B cell (primary cell): ENCODE results near the gene TCEAL9. TPM values are rescaled to one million over a fixed set of nuclear protein-coding genes. Genes with fewer than 3 reads are reported as not detected.

ENCODE experiments used
- ATAC-seq: fragments of 200-7000 bp; cut with Tn5 transposase; one replicate; pipeline ENCODE4 v1.10.0; 2021; ENCODE audit warnings: low read depth, mild to moderate bottlenecking, moderate number of reproducible peaks, moderate library complexity
- CTCF ChIA-PET: fragments of 350-600 bp; sonication (Branson Sonifier 250); formaldehyde crosslinking; loops from one replicate; lab custom pipeline; 2021; ENCODE audit warnings: antibody characterized with exemption, inconsistent platforms; lab: Charles Lee
- POLR2A ChIA-PET: fragments of 350-600 bp; sonication (Branson Sonifier 250); formaldehyde crosslinking; loops from one replicate; lab custom pipeline; 2021; ENCODE audit warnings: antibody characterized with exemption; lab: Charles Lee
- DNase-seq: peaks from one replicate; pipeline ENCODE4 v3.0.0; 2013
- H2AFZ ChIP-seq: 2 replicates; pipeline ENCODE4 v1.6.1; 2012; ENCODE audit warnings: mild to moderate bottlenecking, low read depth, low read length; ENCODE audit not compliant: insufficient read depth, poor library complexity, severe bottlenecking
- H3K27ac ChIP-seq, 2 donors: 1 replicate in 1 of 2; 2 replicates in 1 of 2; pipeline ENCODE4 v1.5.1; 2012 to 2013; ENCODE audit warnings: low read length in 2 of 2, mild to moderate bottlenecking in 2 of 2, moderate library complexity in 1 of 2
- H3K27me3 ChIP-seq, 4 experiments: fragments of 200-600 bp in 1 of 4; sonication (generic) in 1 of 4; replicated peaks in 1 of 4; 1 replicate in 2 of 4; 2 replicates in 2 of 4; pipeline versions ENCODE4 v1.6.1 to v1.7.0; 2013 to 2016; ENCODE audit warnings: low read length in 3 of 4, mild to moderate bottlenecking in 2 of 4, mixed read lengths in 1 of 4, moderate library complexity in 1 of 4; ENCODE audit not compliant: insufficient read depth in 4 of 4, control insufficient read depth in 3 of 4; ENCODE audit errors: control extremely low read depth in 1 of 4
- H3K36me3 ChIP-seq, 2 experiments: replicated peaks in 1 of 2; 1 replicate in 1 of 2; 2 replicates in 1 of 2; pipeline versions ENCODE4 v1.6.1 to v1.7.1; 2013; ENCODE audit warnings: low read length in 1 of 2; ENCODE audit not compliant: insufficient read depth in 2 of 2, control insufficient read depth in 1 of 2; ENCODE audit errors: control extremely low read depth in 1 of 2, extremely low read depth in 1 of 2
- H3K4me1 ChIP-seq, 2 donors: fragments of 200-600 bp in 1 of 2; sonication (generic) in 1 of 2; 1 replicate in 1 of 2; 2 replicates in 1 of 2; pipeline versions ENCODE4 v1.5.1 to v1.6.1; 2013 to 2017; ENCODE audit warnings: low read length in 2 of 2; ENCODE audit not compliant: control insufficient read depth in 2 of 2, insufficient read depth in 2 of 2
- H3K4me2 ChIP-seq: replicated peaks from 2 replicates; pipeline ENCODE3; 2012; ENCODE audit warnings: mild to moderate bottlenecking, low read depth, low read length; ENCODE audit not compliant: poor library complexity, severe bottlenecking
- H3K4me3 ChIP-seq, 5 experiments: fragments of 200-600 bp in 1 of 5; sonication (generic) in 1 of 5; 1 replicate in 3 of 5; 2 replicates in 2 of 5; pipeline versions ENCODE4 v1.5.1 to v1.7.0; 2011 to 2016; ENCODE audit warnings: low read length in 4 of 5, mild to moderate bottlenecking in 4 of 5, low read depth in 2 of 5, control low read depth in 1 of 5, moderate library complexity in 1 of 5; ENCODE audit not compliant: insufficient read depth in 1 of 5; ENCODE audit errors: control extremely low read depth in 1 of 5, extremely low read depth in 1 of 5
- H3K79me2 ChIP-seq: fragments of 200-600 bp; sonication (generic); one replicate; pipeline ENCODE4 v1.6.0; 2016; ENCODE audit warnings: low read length; ENCODE audit not compliant: control insufficient read depth, insufficient read depth
- H3K9ac ChIP-seq: fragments of 200-600 bp; sonication (generic); 2 replicates; pipeline ENCODE4 v1.6.1; 2017; ENCODE audit warnings: mild to moderate bottlenecking, low read length, moderate library complexity
- H3K9me3 ChIP-seq, 3 donors: one replicate each; pipeline versions ENCODE4 v1.6.1 to v1.7.1; 2013; ENCODE audit warnings: low read length in 2 of 3; ENCODE audit not compliant: control insufficient read depth in 2 of 3, insufficient read depth in 1 of 3; ENCODE audit errors: control extremely low read depth in 1 of 3
- H4K20me1 ChIP-seq: 2 replicates; pipeline ENCODE4 v1.6.0; 2012; ENCODE audit warnings: mild to moderate bottlenecking, low read length; ENCODE audit not compliant: insufficient read depth, control insufficient read depth, poor library complexity, severe bottlenecking
- H3K27ac Mint-ChIP-seq: one replicate; pipeline ENCODE4 v1.8.0; 2021; ENCODE audit warnings: mixed read lengths
- H3K27me3 Mint-ChIP-seq: one replicate; pipeline ENCODE4 v1.8.0; 2021; ENCODE audit warnings: mixed read lengths
- H3K4me1 Mint-ChIP-seq: one replicate; pipeline ENCODE4 v1.8.0; 2021; ENCODE audit warnings: mixed read lengths
- H3K4me3 Mint-ChIP-seq: one replicate; pipeline ENCODE4 v1.8.0; 2021; ENCODE audit warnings: mixed read lengths
- H3K9me3 Mint-ChIP-seq: one replicate; pipeline ENCODE4 v1.8.0; 2022; ENCODE audit warnings: mixed read lengths; ENCODE audit not compliant: insufficient read depth
- EZH2 ChIP-seq: IDR thresholded peaks from 2 replicates; pipeline ENCODE4 v1.6.1; 2012; ENCODE audit warnings: borderline replicate concordance, low read depth, mild to moderate bottlenecking, moderate library complexity, low read length; ENCODE audit not compliant: insufficient read depth, poor library complexity, severe bottlenecking
- WGBS: methylation state at CpG from one replicate; pipeline ENCODE4 v1.1.5; 2013; ENCODE audit warnings: missing lambda C conversion rate; ENCODE audit not compliant: insufficient coverage; 5-methylcytosine and 5-hydroxymethylcytosine counted together
- intact Hi-C: fragments of 100-400 bp; cut with micrococcal nuclease; formaldehyde crosslinking; loops from one replicate; pipeline ENCODE4 v1.10.0; 2022
- polyA minus RNA-seq: library from RNA; depleted of rRNA, polyadenylated mRNA; stranded (reverse); fragments of >200 nt; gene quantifications from 2 replicates; pipeline ENCODE4 v1.2.3, GENCODE V29; 2012
- polyA plus RNA-seq: library from polyadenylated mRNA; depleted of rRNA; stranded (reverse); fragments of >200 nt; gene quantifications from 2 replicates; pipeline ENCODE4 v1.2.3, GENCODE V29; 2012
- total RNA-seq, 2 donors: library from RNA; stranded (reverse); fragments of 120-200 nt in 1 of 2; gene quantifications; 1 replicate in 1 of 2; 2 replicates in 1 of 2; pipeline versions ENCODE4 v1.2.3 to v1.2.4, GENCODE V29; 2013 to 2022
- TF ChIP-seq, protein P1 (sequence below): fragments of 200-600 bp; IDR thresholded peaks from one replicate; pipeline ENCODE4 v1.8.0; 2022; ENCODE audit warnings: antibody characterized with exemption, mild to moderate bottlenecking

Gene TCEAL9, protein sequence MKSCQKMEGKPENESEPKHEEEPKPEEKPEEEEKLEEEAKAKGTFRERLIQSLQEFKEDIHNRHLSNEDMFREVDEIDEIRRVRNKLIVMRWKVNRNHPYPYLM
- total RNA-seq (0.39 and 0.42 TPM in 2 replicates), polyA plus RNA-seq (0.25 and 0.34 TPM in 2 replicates), polyA minus RNA-seq (0.50 TPM in 1 of 2 replicates, not detected in the other)
- total RNA-seq (2013), result 3.8 TPM

DNA sequence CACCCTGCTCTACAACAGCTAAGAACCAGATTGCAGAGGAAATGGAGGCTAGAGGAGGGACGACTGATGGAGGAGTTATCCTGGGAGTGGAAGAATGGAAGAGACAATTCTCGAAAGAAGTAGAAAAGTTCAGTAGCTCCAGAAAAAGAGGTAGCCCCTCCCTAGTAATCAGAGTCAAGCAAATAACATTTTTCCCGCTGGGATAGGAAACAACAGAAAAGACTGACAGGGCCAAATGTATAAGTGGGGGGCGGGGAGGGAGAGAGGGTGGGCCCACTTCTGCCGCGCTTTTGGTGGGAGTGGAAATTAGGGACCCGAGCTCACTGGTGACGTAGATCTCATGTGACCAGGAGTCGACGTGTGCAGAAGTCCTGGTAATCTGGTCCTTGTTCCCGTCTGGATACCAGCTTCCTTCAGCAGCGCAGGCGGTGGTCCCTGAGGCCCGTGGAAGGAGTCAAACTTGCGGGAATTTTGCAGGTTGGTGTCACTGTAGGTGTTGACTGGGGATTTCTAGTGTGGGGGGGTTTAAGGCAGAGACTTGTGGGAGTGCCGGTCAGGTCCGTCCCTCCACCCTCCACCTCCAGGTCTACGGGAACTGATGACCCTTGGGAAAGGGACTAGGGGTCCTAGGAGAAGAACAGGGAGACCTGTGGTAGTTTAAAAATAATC is at the start of gene TCEAL9:
TSS of gene TCEAL9 (plus strand) at position 377 of the 669 bp plus-strand sequence. CDS start 1,179 bp downstream, outside the sequence.
- no peaks in the 10 kb centered on the region for H4K20me1 ChIP-seq
- no peaks in the 10 kb centered on the region for H3K9me3 ChIP-seq
- H3K27ac ChIP-seq, result no peak within 1 kb of the TSS
- Mint-ChIP-seq H3K27me3 (peaks cover 6% of the 10 kb centered on the region), H3K4me1 (peaks cover 8% of the 10 kb centered on the region), H3K4me3 (peak within 1 kb of the TSS; percentile 91), H3K9me3 (no peaks in the 10 kb centered on the region), H3K27ac (peak within 1 kb of the TSS; percentile 20)
- H3K9ac ChIP-seq, result peak within 1 kb of the TSS; percentile 59
- intact Hi-C loops, result no loop called here
- no peaks in the 10 kb centered on the region for H3K79me2 ChIP-seq
- ChIA-PET POLR2A (no interaction called here), CTCF (interaction anchor here (1.3 kb wide), 1 partner anchor 15 kb away, joined by 3 read pairs; no protein-coding TSS in a partner anchor)
- TF ChIP-seq, protein P1, sequence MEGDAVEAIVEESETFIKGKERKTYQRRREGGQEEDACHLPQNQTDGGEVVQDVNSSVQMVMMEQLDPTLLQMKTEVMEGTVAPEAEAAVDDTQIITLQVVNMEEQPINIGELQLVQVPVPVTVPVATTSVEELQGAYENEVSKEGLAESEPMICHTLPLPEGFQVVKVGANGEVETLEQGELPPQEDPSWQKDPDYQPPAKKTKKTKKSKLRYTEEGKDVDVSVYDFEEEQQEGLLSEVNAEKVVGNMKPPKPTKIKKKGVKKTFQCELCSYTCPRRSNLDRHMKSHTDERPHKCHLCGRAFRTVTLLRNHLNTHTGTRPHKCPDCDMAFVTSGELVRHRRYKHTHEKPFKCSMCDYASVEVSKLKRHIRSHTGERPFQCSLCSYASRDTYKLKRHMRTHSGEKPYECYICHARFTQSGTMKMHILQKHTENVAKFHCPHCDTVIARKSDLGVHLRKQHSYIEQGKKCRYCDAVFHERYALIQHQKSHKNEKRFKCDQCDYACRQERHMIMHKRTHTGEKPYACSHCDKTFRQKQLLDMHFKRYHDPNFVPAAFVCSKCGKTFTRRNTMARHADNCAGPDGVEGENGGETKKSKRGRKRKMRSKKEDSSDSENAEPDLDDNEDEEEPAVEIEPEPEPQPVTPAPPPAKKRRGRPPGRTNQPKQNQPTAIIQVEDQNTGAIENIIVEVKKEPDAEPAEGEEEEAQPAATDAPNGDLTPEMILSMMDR, result no peak
- no peak for TF ChIP-seq EZH2
- no peaks in the 10 kb centered on the region for H3K27me3 ChIP-seq
- WGBS, result 0% methylated on average over 11 of the region's 18 CpGs
- H3K4me1 ChIP-seq, result peaks cover 0 to 7% of the 10 kb centered on the region in 2 donors
- ATAC-seq (no peak), DNase-seq (no peak)
- peak within 1 kb of the TSS; percentile 4 to 58 (median 47) for H3K4me3 ChIP-seq
- H3K36me3 ChIP-seq, result no peaks in the 10 kb centered on the region
- peak within 1 kb of the TSS; percentile 73 for H3K4me2 ChIP-seq
- H2AFZ ChIP-seq, result peak within 1 kb of the TSS; percentile 75
